ENCODE results near the gene LIN7B.

LIN7B gene

GRCh38 chr19:49094505-49095482 is 19.4 kb upstream of the LIN7B start:
- no peak for ATAC-seq
- DNase-seq: no peak

- DNase-seq (peak; percentile 71), ATAC-seq (peak; percentile 80)
Observed at GRCh38 chr19:49097453-49098288, 16.5 kb upstream of the LIN7B start.

- ATAC-seq: no peak
- no peak for DNase-seq
Observed at GRCh38 chr19:49098795-49099194, 15.4 kb upstream of the LIN7B start.

GRCh38 chr19:49101160-49101559 is 13.0 kb upstream of the LIN7B start:
- ATAC-seq (no peak), DNase-seq (no peak)

GRCh38 chr19:49102303-49102702 is 11.9 kb upstream of the LIN7B start:
- ATAC-seq (no peak), DNase-seq (no peak)

GRCh38 chr19:49103331-49104085 is 10.7 kb upstream of the LIN7B start:
- ATAC-seq (no peak), DNase-seq (no peak)

- no peak for DNase-seq
- no peak for ATAC-seq
Observed at GRCh38 chr19:49104229-49104864, 9.8 kb upstream of the LIN7B start.

GRCh38 chr19:49106648-49107135 is 7.5 kb upstream of the LIN7B start:
- ATAC-seq (peak; percentile 33), DNase-seq (peak; percentile 78)

GRCh38 chr19:49107625-49108459 is 6.3 kb upstream of the LIN7B start:
- DNase-seq (no peak), ATAC-seq (no peak)

GRCh38 chr19:49109051-49109450 is 5.1 kb upstream of the LIN7B start:
- no peak for ATAC-seq
- DNase-seq: no peak

- ATAC-seq (no peak), DNase-seq (no peak)
Observed at GRCh38 chr19:49109569-49110233, 4.5 kb upstream of the LIN7B start.

GRCh38 chr19:49110567-49110966 is 3.6 kb upstream of the LIN7B start:
- ATAC-seq: no peak
- DNase-seq: no peak

GRCh38 chr19:49111218-49111998 is 2.8 kb upstream of the LIN7B start:
- DNase-seq: no peak

GRCh38 chr19:49114630-49115363 is 627 bp downstream of the LIN7B start:
- ATAC-seq: no peak

More at GRCh38 chr19:49111218-49111998, 2.8 kb upstream of the LIN7B start:
- no peak for ATAC-seq

GRCh38 chr19:49116544-49116943 is 2.4 kb downstream of the LIN7B start:
- DNase-seq (no peak), ATAC-seq (no peak)

More at GRCh38 chr19:49114630-49115363, 627 bp downstream of the LIN7B start:
- DNase-seq: peak; percentile 60

GRCh38 chr19:49117677-49118564 is 3.8 kb downstream of the LIN7B start:
- ATAC-seq: no peak
- DNase-seq: no peak
